ENCODE data around the gene B3GNT9.

B3GNT9 gene

GRCh38 chr16:67191411-67191994, 40.7 kb upstream of the B3GNT9 start:
- H3K4me3 ChIP-seq (replicated peaks in 1 of 2; ENCODE audit: low read depth in 2 of 2, low read length in 2 of 2): peak overlapping the region; percentile 14 to 98
- no peak for TF ChIP-seq CTCF (IDR thresholded peaks at IDR 0.05; ENCODE audit: low read depth, low read length)
- no peak for DNase-seq (ENCODE audit: low read depth in 2 of 2)

- H3K4me3 ChIP-seq (replicated peaks in 1 of 2; ENCODE audit: low read depth in 2 of 2, low read length in 2 of 2): no peak overlapping the region
- DNase-seq (ENCODE audit: low read depth in 2 of 2): no peak
- TF ChIP-seq CTCF (IDR thresholded peaks at IDR 0.05; ENCODE audit: low read depth, low read length): no peak
These were observed 39.9 kb upstream of the B3GNT9 start for GRCh38 chr16:67190448-67191399.

- no peak for TF ChIP-seq CTCF (IDR thresholded peaks at IDR 0.05; ENCODE audit: low read depth, low read length)
- H3K4me3 ChIP-seq (replicated peaks in 1 of 2; ENCODE audit: low read depth in 2 of 2, low read length in 2 of 2): no peak within 1 kb of the TSS
- DNase-seq (ENCODE audit: low read depth in 2 of 2): no peak
These were observed 39.2 kb upstream of the B3GNT9 start, which contains the start of gene EXOC3L1 for GRCh38 chr16:67190041-67190440. Gene EXOC3L1, minus strand, starts transcription at chr16:67190136. Its CDS starts 460 bp downstream, at chr16:67189676.

GRCh38 chr16:67188798-67189197, 38.0 kb upstream of the B3GNT9 start:
- no peak overlapping the region for H3K4me3 ChIP-seq (replicated peaks in 1 of 2; ENCODE audit: low read depth in 2 of 2, low read length in 2 of 2)
- DNase-seq (ENCODE audit: low read depth in 2 of 2): no peak
- no peak for TF ChIP-seq CTCF (IDR thresholded peaks at IDR 0.05; ENCODE audit: low read depth, low read length)

GRCh38 chr16:67188323-67188722, 37.5 kb upstream of the B3GNT9 start:
- TF ChIP-seq CTCF (IDR thresholded peaks at IDR 0.05; ENCODE audit: low read depth, low read length): no peak
- DNase-seq (ENCODE audit: low read depth in 2 of 2): no peak
- no peak overlapping the region for H3K4me3 ChIP-seq (replicated peaks in 1 of 2; ENCODE audit: low read depth in 2 of 2, low read length in 2 of 2)

GRCh38 chr16:67187175-67187890, 36.5 kb upstream of the B3GNT9 start:
- DNase-seq (ENCODE audit: low read depth in 2 of 2): no peak
- no peak overlapping the region for H3K4me3 ChIP-seq (replicated peaks in 1 of 2; ENCODE audit: low read depth in 2 of 2, low read length in 2 of 2)
- no peak for TF ChIP-seq CTCF (IDR thresholded peaks at IDR 0.05; ENCODE audit: low read depth, low read length)

Measured in cardiac fibroblast (primary cell).